Lung (tissue), 12 donors: ENCODE measurements around the gene LRRK1. TPM values are rescaled to one million over a fixed set of nuclear protein-coding genes. Genes with fewer than 3 reads are reported as not detected.

Experiments used
- ATAC-seq: fragments of 200-7000 bp; cut with Tn5 transposase; one replicate; pipeline ENCODE4 v1.9.1; 2020; ENCODE audit warnings: moderate number of reproducible peaks; ENCODE audit not compliant: insufficient read depth, low FRiP score
- DNase-seq, 3 donors: peaks; one replicate each; pipeline ENCODE4 v3.0.0-alpha.2; 2013 to 2017
- H3K27ac ChIP-seq, 2 donors: one replicate each; pipeline ENCODE4 v1.5.1; 2013; ENCODE audit warnings: mild to moderate bottlenecking in 2 of 2, moderate library complexity in 2 of 2, control low read depth in 1 of 2, inconsistent platforms in 1 of 2, low read depth in 1 of 2, low read length in 1 of 2
- H3K27me3 ChIP-seq, 3 donors: one replicate each; pipeline ENCODE4 v1.5.1; 2013; ENCODE audit warnings: low read length in 2 of 3; ENCODE audit not compliant: control insufficient read depth in 3 of 3, insufficient read depth in 3 of 3
- H3K36me3 ChIP-seq, 4 donors: one replicate each; pipeline ENCODE4 v1.5.1; 2013; ENCODE audit warnings: low read length in 4 of 4, mild to moderate bottlenecking in 1 of 4, moderate library complexity in 1 of 4; ENCODE audit not compliant: control insufficient read depth in 4 of 4, insufficient read depth in 4 of 4
- H3K4me1 ChIP-seq, 5 donors: one replicate each; pipeline ENCODE4 v1.5.1; 2013; ENCODE audit warnings: low read length in 5 of 5, mild to moderate bottlenecking in 2 of 5, moderate library complexity in 1 of 5; ENCODE audit not compliant: control insufficient read depth in 5 of 5, insufficient read depth in 5 of 5
- H3K4me3 ChIP-seq: one replicate; pipeline ENCODE4 v1.5.1; 2013; ENCODE audit warnings: mild to moderate bottlenecking, control low read depth, moderate library complexity
- H3K9ac ChIP-seq, 2 donors: one replicate each; pipeline ENCODE4 v1.5.1; 2013; ENCODE audit warnings: low read length in 2 of 2, control low read depth in 1 of 2; ENCODE audit not compliant: insufficient read depth in 1 of 2
- H3K9me3 ChIP-seq, 4 donors: one replicate each; pipeline ENCODE4 v1.5.1; 2013; ENCODE audit warnings: low read length in 3 of 4, mild to moderate bottlenecking in 1 of 4, moderate library complexity in 1 of 4; ENCODE audit not compliant: control insufficient read depth in 4 of 4, insufficient read depth in 3 of 4
- CTCF ChIP-seq: IDR thresholded peaks from 2 replicates; pipeline ENCODE4 v1.5.1; 2012; ENCODE audit warnings: mild to moderate bottlenecking; ENCODE audit errors: control extremely low read depth, extremely low read depth
- WGBS, 2 donors: extraction: QIAGEN DNeasy Blood & Tissue Kit; methylation state at CpG; one replicate each; pipeline ENCODE4 v1.1.7; 2013; 5-methylcytosine and 5-hydroxymethylcytosine counted together
- polyA plus RNA-seq, 2 donors: library from polyadenylated mRNA; stranded (reverse); fragments of 200-250 nt; gene quantifications; one replicate each; pipeline ENCODE4 v1.2.1, GENCODE V29; 2013
- total RNA-seq, 2 donors: library from RNA; depleted of rRNA in 1 of 2; stranded (reverse); fragments of >200 nt in 1 of 2; gene quantifications; one replicate each; pipeline ENCODE4 v1.2.1, GENCODE V29; 2014 to 2021
- donor health status: control.
- donor health status: control.
- donor health status: Bipolar disorder and iron deficiency.
- donor health status: healthy.
- donor health status: DM: yes; HTN: yes; CAD: no.

LRRK1 gene
- total and polyA plus RNA-seq, 4 donors = 5.7 to 22.9 (median 9.7) TPM

- ATAC-seq (no peak), DNase-seq (peak in 2 of 3 donors; percentile 42 to 63)
- peaks cover 0 to 6% (median 0%) of the 10 kb centered on the region in 5 donors for H3K4me1 ChIP-seq
- no peak overlapping the region for H3K4me3 ChIP-seq
- no peak overlapping the region for H3K27ac ChIP-seq
- 71 to 81% methylated on average over 7 of the region's 7 CpGs for WGBS, 2 donors
- no peaks in the 10 kb centered on the region for H3K27me3 ChIP-seq
- no peak overlapping the region for H3K9ac ChIP-seq
- H3K9me3 ChIP-seq = peaks cover 0 to 4% (median 0%) of the 10 kb centered on the region in 4 donors
- no peak for TF ChIP-seq CTCF
- H3K36me3 ChIP-seq = no peaks in the 10 kb centered on the region
Observed at GRCh38 chr15:100944244-100944895, 25.2 kb downstream of the LRRK1 start.

- H3K27me3 ChIP-seq = peaks cover 0 to 2% (median 0%) of the 10 kb centered on the region in 3 donors
- H3K36me3 ChIP-seq = no peaks in the 10 kb centered on the region
- 78 to 89% methylated on average over 6 of the region's 6 CpGs for WGBS, 2 donors
- peaks cover 0 to 4% (median 0%) of the 10 kb centered on the region in 4 donors for H3K9me3 ChIP-seq
- H3K27ac ChIP-seq = no peak overlapping the region
- peaks cover 0 to 6% (median 0%) of the 10 kb centered on the region in 5 donors for H3K4me1 ChIP-seq
- TF ChIP-seq CTCF = no peak
- no peak overlapping the region for H3K9ac ChIP-seq
- peak in 2 of 3 donors; percentile 35 to 44 for DNase-seq
- ATAC-seq = no peak
- no peak overlapping the region for H3K4me3 ChIP-seq
Observed at GRCh38 chr15:100944986-100945385, 25.8 kb downstream of the LRRK1 start.

- WGBS, 2 donors = 75 to 86% methylated on average over 10 of the region's 10 CpGs
- H3K4me3 ChIP-seq = no peak overlapping the region
- H3K36me3 ChIP-seq = no peaks in the 10 kb centered on the region
- no peak overlapping the region for H3K27ac ChIP-seq
- H3K27me3 ChIP-seq = peaks cover 0 to 2% (median 0%) of the 10 kb centered on the region in 3 donors
- no peak for TF ChIP-seq CTCF
- ATAC-seq (no peak), DNase-seq (no peak)
- no peaks in the 10 kb centered on the region for H3K9me3 ChIP-seq
- H3K9ac ChIP-seq = no peak overlapping the region
- H3K4me1 ChIP-seq = peaks cover 0 to 6% (median 0%) of the 10 kb centered on the region in 5 donors
Observed at GRCh38 chr15:100947760-100948429, 28.7 kb downstream of the LRRK1 start.
